HG02884 (cell line): ENCODE measurements around the gene CHTF8.
"Not testable (repeated sequence)": the region's sequence is repeated elsewhere in the genome, so short reads cannot be mapped to it uniquely, and the experiment has no call there.

Experiments used
- ATAC-seq: cut with Tn5 transposase; IDR thresholded peaks from one replicate; pipeline ENCODE4 v1.9.1; 2021; ENCODE audit warnings: mild to moderate bottlenecking, moderate library complexity; ENCODE audit not compliant: unreplicated experiment

CHTF8 gene

GRCh38 chr16:69132424-69133252 is at the start of gene CHTF8, which contains the start of gene UTP4:
CHTF8 (minus strand) TSS chr16:69132588; CDS start chr16:69121458, 11,130 bp downstream.
UTP4 (plus strand) TSS chr16:69132649; CDS start chr16:69133460, 811 bp downstream.
- peak; percentile 86 for ATAC-seq

GRCh38 chr16:69180011-69180338 is 47.6 kb upstream of the CHTF8 start:
- no peak for ATAC-seq

- no peak for ATAC-seq
Observed at GRCh38 chr16:69179328-69180010, 47.1 kb upstream of the CHTF8 start.

- ATAC-seq, result no peak
Observed at GRCh38 chr16:69176033-69176800, 43.8 kb upstream of the CHTF8 start.

GRCh38 chr16:69171325-69172084 is 39.1 kb upstream of the CHTF8 start:
- ATAC-seq, result no peak

- no peak for ATAC-seq
Observed at GRCh38 chr16:69169607-69170352, 37.4 kb upstream of the CHTF8 start.

GRCh38 chr16:69169051-69169450 is 36.7 kb upstream of the CHTF8 start:
- ATAC-seq, result no peak

- no peak for ATAC-seq
Observed at GRCh38 chr16:69166946-69167930, 34.9 kb upstream of the CHTF8 start.

- no peak for ATAC-seq
Observed at GRCh38 chr16:69166221-69166833, 33.9 kb upstream of the CHTF8 start.

- ATAC-seq, result no peak
Observed at GRCh38 chr16:69165584-69165983, 33.2 kb upstream of the CHTF8 start.

- ATAC-seq, result no peak
Observed at GRCh38 chr16:69160192-69160591, 27.8 kb upstream of the CHTF8 start.

- no peak for ATAC-seq
Observed at GRCh38 chr16:69157196-69157595, 24.8 kb upstream of the CHTF8 start.

GRCh38 chr16:69150146-69150865 is 17.9 kb upstream of the CHTF8 start:
- ATAC-seq, result no peak

GRCh38 chr16:69149621-69150020 is 17.2 kb upstream of the CHTF8 start:
- not testable (repeated sequence) for ATAC-seq

GRCh38 chr16:69145658-69146057 is 13.3 kb upstream of the CHTF8 start:
- ATAC-seq, result no peak

- ATAC-seq, result no peak
Observed at GRCh38 chr16:69143116-69143515, 10.7 kb upstream of the CHTF8 start.

- ATAC-seq, result no peak
Observed at GRCh38 chr16:69141936-69142335, 9.5 kb upstream of the CHTF8 start.

GRCh38 chr16:69141014-69141413 is 8.6 kb upstream of the CHTF8 start:
- no peak for ATAC-seq
